GM21381 (cell line): ENCODE measurements around the gene NFIB.

Experiments
- ATAC-seq: cut with Tn5 transposase; IDR thresholded peaks from one replicate; pipeline ENCODE4 v1.9.1; 2021; ENCODE audit warnings: mild to moderate bottlenecking, moderate library complexity; ENCODE audit not compliant: unreplicated experiment

NFIB gene

DNA sequence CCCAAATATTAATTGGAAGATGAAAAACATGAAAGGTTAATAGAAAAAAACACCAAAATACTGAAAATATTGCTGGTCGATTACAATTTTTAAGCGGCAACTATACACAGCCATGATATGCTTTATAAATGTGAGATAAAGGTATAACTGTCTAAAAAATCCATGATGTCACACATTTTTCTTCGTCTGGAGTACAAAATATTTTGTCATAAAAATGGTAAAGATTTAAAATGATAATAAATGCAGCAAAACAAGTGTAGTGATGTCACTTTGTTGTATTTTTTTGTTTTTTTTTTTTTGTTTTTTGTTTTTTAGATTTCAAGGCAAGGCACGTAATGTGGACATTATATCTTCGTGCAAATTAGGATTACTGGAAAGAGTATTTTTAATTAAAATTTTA lies 227.4 kb downstream of the NFIB start:
- no peak for ATAC-seq

DNA sequence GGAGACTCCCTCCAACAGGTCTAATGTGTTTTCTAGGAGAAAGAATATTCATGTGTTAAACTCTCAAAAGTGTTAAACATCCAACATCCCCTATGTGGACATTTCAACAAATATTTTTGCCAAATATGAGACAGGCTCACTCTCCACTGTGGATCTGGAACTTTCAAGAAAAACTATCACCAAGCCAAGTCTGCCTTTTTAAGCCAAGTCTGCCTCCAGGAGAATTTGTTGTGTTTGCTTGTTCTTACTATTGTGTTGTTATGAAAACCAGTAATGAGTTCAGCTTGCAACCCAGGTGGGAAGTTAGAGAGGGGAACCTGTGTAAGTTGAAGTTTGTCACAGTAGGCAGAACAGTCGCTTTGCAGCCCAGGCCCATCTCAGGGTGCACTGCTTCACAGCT lies 228.1 kb downstream of the NFIB start:
- ATAC-seq: no peak

DNA sequence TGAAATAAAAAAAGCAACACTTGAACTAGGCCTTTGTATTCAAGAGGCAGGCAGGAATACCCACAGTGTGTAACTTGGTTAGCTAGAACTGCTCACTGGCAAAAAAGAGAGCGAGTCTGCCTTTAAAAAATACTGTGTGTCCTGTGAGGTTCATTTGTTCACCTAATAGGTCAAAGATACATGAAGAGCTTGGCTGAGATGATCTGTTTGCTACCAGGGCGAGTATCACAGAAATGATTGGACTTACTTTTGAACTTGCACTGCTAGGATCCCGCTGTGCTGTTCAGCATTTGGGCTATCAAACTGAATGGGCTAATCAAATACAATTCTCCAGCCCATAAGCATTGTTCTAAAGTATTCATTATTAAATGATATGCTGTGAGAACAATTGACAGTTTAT lies 229.1 kb downstream of the NFIB start:
- ATAC-seq: no peak

- ATAC-seq: no peak
These were observed 230.6 kb downstream of the NFIB start for GRCh38 chr9:14083366-14083765.

DNA sequence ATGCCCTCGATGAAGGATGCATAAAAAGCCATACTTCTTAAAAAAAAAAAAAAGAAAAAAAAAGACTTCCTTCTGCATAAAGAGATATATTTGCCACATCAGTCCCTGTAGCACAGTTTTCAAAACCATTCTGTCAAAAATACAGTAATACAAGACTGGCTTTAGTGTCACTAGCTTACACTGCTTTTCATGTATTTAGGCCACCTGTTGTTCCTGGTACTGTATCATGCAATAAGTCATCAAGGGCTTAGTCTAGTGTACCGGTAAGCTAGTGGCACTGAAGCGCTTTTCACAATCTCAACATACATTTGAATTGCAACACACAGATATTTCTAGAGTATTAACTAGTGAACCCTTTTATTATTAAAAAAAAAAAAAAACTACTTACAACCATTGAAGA lies 231.2 kb downstream of the NFIB start:
- ATAC-seq: no peak

DNA sequence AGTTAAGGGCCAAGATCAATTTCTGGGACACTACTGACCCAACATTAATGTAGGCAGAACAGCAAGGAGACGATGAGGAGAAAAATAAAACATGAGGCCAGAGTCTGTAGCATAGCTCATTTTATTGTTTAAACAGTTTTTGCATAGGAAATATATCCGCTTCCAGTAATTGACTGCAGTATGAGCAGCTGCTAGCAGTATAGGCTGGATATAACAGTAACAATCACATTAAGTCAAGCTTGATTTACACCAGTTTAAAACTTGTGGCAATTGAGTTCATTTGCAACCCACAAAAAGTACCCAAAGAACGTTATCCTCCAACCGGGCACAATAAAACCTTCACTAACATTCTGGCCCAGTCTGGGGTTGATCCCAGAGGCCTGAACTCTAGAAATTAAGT lies 232.2 kb downstream of the NFIB start:
- no peak for ATAC-seq

GRCh38 chr9:14080959-14081542 lies 232.9 kb downstream of the NFIB start:
- ATAC-seq: no peak

DNA sequence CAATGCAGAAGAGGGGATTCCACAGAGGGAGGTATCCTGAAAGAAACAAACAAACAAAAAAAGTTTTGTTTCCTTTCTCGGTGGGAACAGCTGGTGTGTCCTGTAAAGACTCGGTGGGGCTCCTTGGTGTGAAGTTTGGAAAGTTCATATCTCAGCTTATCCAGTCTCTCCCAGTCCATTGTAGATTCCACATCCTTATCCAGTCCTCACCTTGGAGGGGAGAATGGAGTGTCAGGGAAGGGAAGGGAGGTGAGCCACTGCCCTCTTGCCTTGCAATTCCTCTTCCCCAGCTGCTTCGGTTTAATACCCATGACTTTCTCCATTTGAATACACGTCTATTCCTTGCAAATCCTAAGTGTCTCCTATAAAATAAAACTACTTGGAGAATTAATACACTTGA lies 234.5 kb downstream of the NFIB start:
- ATAC-seq: no peak

DNA sequence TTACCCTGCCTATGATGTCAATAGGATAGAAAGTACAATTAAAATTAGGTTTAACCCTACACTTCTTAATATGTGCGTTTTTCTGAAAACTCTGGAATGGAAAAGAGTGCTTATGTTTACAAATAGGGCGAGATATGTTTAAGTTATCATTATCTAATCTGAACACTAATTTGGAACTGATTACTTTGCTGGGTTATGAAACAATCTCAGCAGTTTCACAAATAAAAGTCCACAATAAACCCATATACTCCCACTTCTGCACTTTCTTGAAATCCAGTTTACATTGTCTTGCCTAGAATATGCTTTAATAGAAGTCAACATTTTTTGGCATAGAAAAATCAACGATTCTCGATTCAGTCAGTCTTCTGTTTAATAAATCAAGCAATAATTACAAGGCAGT lies 236.3 kb downstream of the NFIB start:
- ATAC-seq: no peak

- no peak for ATAC-seq
These were observed 238.7 kb downstream of the NFIB start for GRCh38 chr9:14075218-14075617.

DNA sequence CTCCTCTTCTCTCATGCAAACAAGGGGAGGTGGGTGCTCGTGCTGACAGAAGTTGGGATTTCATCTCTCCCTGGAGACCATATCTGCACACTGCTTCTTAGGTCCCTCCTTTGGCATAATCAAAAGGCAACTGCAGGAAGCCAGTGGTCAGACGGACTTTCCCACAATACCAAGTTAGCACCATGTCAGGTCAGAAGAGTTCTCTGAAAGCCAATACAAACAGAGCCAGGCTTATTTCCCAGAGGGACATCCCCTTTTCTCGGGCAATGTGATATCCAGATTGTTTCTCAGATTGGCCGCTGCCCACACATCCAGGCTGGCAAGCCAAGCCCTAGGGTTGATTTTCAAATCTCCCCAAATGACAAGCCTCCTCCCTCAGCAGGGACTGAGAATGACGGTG lies 241.1 kb downstream of the NFIB start:
- ATAC-seq: no peak

DNA sequence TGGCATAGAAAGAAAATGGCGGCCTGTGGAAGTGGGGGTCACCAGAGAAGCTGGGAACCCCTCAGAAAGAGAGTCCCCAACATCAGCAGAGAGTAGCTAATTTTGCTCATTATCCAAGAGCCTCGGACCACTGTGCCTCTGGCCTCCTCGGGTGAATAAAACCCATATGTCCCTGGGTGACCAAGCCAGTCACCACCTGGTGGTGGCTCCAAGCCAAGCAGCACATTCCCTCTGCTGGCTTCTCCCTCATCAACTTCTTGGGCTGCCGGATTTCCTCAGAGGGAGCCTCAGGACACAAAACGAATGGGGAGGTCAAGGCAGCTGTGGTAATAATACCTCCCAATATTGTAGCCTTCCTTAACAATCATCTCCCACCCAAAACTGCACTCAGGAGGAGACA lies 242.5 kb downstream of the NFIB start:
- no peak for ATAC-seq

GRCh38 chr9:14068690-14069089 lies 245.3 kb downstream of the NFIB start:
- ATAC-seq: no peak

- no peak for ATAC-seq
These were observed 247.1 kb downstream of the NFIB start for GRCh38 chr9:14066831-14067230.

GRCh38 chr9:14066032-14066431 lies 247.9 kb downstream of the NFIB start:
- ATAC-seq: no peak

GRCh38 chr9:14064940-14065339 lies 249.0 kb downstream of the NFIB start:
- no peak for ATAC-seq

DNA sequence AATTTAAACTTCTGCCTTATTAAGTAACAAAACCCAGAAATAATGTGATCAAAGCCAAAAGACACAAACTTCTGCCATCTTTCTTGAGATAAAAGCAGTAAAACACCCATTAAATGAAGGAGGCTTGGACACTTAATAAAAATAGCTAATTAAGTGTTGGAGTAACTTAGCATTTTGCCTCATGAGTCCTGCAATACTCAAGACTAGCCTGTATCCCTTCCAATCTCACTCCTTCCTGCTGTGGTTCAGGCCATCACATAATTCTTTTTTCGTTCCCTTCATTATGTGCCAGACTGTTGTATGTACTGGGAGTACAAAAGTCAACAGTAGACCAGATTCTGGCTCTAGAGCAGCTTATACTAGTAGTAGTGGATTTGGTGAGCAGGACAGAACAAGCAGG lies 250.2 kb downstream of the NFIB start:
- ATAC-seq: no peak

- no peak for ATAC-seq
These were observed 251.2 kb downstream of the NFIB start for GRCh38 chr9:14062586-14063221.

DNA sequence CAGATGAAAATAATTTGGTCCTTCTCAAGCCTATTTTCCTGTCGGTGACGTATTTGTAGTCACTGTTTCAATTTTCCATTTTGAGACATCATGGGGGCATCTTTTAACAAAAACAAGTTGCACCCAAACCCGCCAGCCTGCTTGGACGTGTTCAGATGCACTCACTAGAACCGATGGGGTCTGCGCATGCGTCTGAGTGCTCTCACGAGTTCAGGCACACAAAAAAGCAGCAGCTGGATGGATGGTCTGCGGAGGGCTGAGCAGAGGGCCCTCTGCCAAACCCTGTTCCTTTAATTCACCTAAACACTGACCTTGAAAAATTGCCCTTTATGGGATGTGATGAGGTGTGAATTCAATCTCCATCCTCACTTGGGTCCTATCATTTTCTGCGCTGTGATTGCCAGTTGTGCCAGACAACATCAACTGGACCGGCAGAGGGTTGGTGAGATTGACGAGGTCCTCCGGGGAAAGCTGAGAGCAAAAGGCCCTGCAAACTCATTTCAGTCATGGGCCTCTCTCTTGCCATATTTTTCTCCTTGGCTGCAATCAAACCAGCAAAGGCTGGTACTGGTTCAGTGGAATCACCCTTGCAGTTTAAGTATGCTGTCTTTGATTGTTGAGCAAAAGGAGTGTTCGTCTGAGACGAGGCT lies 251.9 kb downstream of the NFIB start:
- ATAC-seq: no peak

- no peak for ATAC-seq
These were observed 255.6 kb downstream of the NFIB start for GRCh38 chr9:14058325-14058688.

- no peak for ATAC-seq
These were observed 256.3 kb downstream of the NFIB start for GRCh38 chr9:14057368-14058324.
